ENCODE measurements around the gene TJP2.

GRCh38 chr9:69192214-69192613, 18.1 kb downstream of the TJP2 start:
- TF ChIP-seq CTCF (IDR thresholded peaks at IDR 0.05; ENCODE audit: low read length) (no peak), EZH2 (IDR thresholded peaks at IDR 0.05; ENCODE audit: borderline replicate concordance, low read length) (no peak)
